Coronary artery (tissue), 2 donors: ENCODE results near the gene GRM5.
"Not testable (repeated sequence)": the region's sequence is repeated elsewhere in the genome, so short reads cannot be mapped to it uniquely, and the experiment has no call there.

ENCODE experiments used
- DNase-seq: peaks from one replicate; pipeline ENCODE4 v3.0.0-alpha.2; 2017; ENCODE audit warnings: low spot score
- H3K27ac ChIP-seq, 2 donors: fragments of 200-600 bp; sonication (generic); one replicate each; pipeline ENCODE4 v1.5.1; 2016 to 2019
- H3K4me3 ChIP-seq: fragments of 200-600 bp; sonication (generic); 2 replicates; pipeline ENCODE4 v1.5.1; 2016; ENCODE audit warnings: mild to moderate bottlenecking, moderate library complexity
- CTCF ChIP-seq: fragments of 200-600 bp; sonication (generic); IDR thresholded peaks from one replicate; pipeline ENCODE4 v1.5.1; 2019; ENCODE audit warnings: antibody characterized with exemption

GRM5 gene

GRCh38 chr11:88861618-88862017, 204.2 kb downstream of the GRM5 start:
- no peak overlapping the region for H3K4me3 ChIP-seq
- no peak for DNase-seq
- H3K27ac ChIP-seq, result no peak overlapping the region
- TF ChIP-seq CTCF, result no peak

GRCh38 chr11:88860431-88860830, 205.4 kb downstream of the GRM5 start:
- H3K4me3 ChIP-seq, H3K27ac ChIP-seq, DNase-seq: not testable (repeated sequence)

GRCh38 chr11:88853963-88854362, 211.8 kb downstream of the GRM5 start:
- DNase-seq, H3K27ac ChIP-seq, H3K4me3 ChIP-seq: not testable (repeated sequence)

- H3K27ac ChIP-seq, result not testable (repeated sequence)
Measured at GRCh38 chr11:88851547-88851946, 214.2 kb downstream of the GRM5 start.

GRCh38 chr11:88849773-88850172, 216.0 kb downstream of the GRM5 start:
- not testable (repeated sequence) for H3K4me3 ChIP-seq, DNase-seq, H3K27ac ChIP-seq

More at GRCh38 chr11:88851547-88851946, 214.2 kb downstream of the GRM5 start:
- not testable (repeated sequence) for DNase-seq, H3K4me3 ChIP-seq

GRCh38 chr11:88849368-88849767, 216.4 kb downstream of the GRM5 start:
- Histone ChIP-seq H3K4me3 (no peak overlapping the region), H3K27ac (no peak overlapping the region)
- no peak for TF ChIP-seq CTCF
- DNase-seq, result no peak

- H3K27ac ChIP-seq, H3K4me3 ChIP-seq, DNase-seq: not testable (repeated sequence)
Measured at GRCh38 chr11:88846266-88846665, 219.5 kb downstream of the GRM5 start.

GRCh38 chr11:88844941-88845340, 220.8 kb downstream of the GRM5 start:
- not testable (repeated sequence) for H3K27ac ChIP-seq, H3K4me3 ChIP-seq, DNase-seq

GRCh38 chr11:88843766-88844426, 221.9 kb downstream of the GRM5 start:
- DNase-seq, H3K4me3 ChIP-seq, H3K27ac ChIP-seq: not testable (repeated sequence)

GRCh38 chr11:88838139-88838538, 227.6 kb downstream of the GRM5 start:
- H3K4me3 ChIP-seq, H3K27ac ChIP-seq, DNase-seq: not testable (repeated sequence)

- not testable (repeated sequence) for DNase-seq, H3K4me3 ChIP-seq, H3K27ac ChIP-seq
Measured at GRCh38 chr11:88835709-88836108, 230.1 kb downstream of the GRM5 start.

GRCh38 chr11:88831303-88831890, 234.4 kb downstream of the GRM5 start:
- DNase-seq, result peak; percentile 65
- no peak overlapping the region for H3K27ac ChIP-seq

More at GRCh38 chr11:88831303-88831890, 234.4 kb downstream of the GRM5 start:
- TF ChIP-seq CTCF, result no peak
- H3K4me3 ChIP-seq, result no peak overlapping the region
